Raji (cell line): Measurements from ENCODE around the gene RPH3AL.

Source experiments
- POLR2A ChIP-seq: IDR thresholded peaks from 2 replicates; pipeline ENCODE4 v1.6.1; 2011; ENCODE audit warnings: low read depth, low read length, control low read depth; ENCODE audit not compliant: insufficient read depth

Gene RPH3AL

GRCh38 chr17:348012-348411 is 4.6 kb downstream of the RPH3AL start:
- no peak for TF ChIP-seq POLR2A

GRCh38 chr17:347309-347899 is 5.2 kb downstream of the RPH3AL start:
- no peak for TF ChIP-seq POLR2A

- TF ChIP-seq POLR2A, result no peak
Measured at GRCh38 chr17:345992-346785, 6.4 kb downstream of the RPH3AL start.

GRCh38 chr17:345261-345660 is 7.3 kb downstream of the RPH3AL start:
- TF ChIP-seq POLR2A, result no peak

- TF ChIP-seq POLR2A, result no peak
Measured at GRCh38 chr17:343875-344752, 8.5 kb downstream of the RPH3AL start.

- TF ChIP-seq POLR2A, result no peak
Measured at GRCh38 chr17:343211-343610, 9.4 kb downstream of the RPH3AL start.

GRCh38 chr17:340074-340473 is 12.5 kb downstream of the RPH3AL start:
- TF ChIP-seq POLR2A, result no peak

- TF ChIP-seq POLR2A, result no peak
Measured at GRCh38 chr17:339193-340061, 13.2 kb downstream of the RPH3AL start.

GRCh38 chr17:338442-339192 is 14.0 kb downstream of the RPH3AL start:
- no peak for TF ChIP-seq POLR2A

- no peak for TF ChIP-seq POLR2A
Measured at GRCh38 chr17:337866-338265, 14.7 kb downstream of the RPH3AL start.

GRCh38 chr17:337453-337852 is 15.2 kb downstream of the RPH3AL start:
- no peak for TF ChIP-seq POLR2A

GRCh38 chr17:337022-337420 is 15.6 kb downstream of the RPH3AL start:
- no peak for TF ChIP-seq POLR2A

- no peak for TF ChIP-seq POLR2A
Measured at GRCh38 chr17:336110-337021, 16.2 kb downstream of the RPH3AL start.
